ENCODE results near the gene ATP8B1. TPM values are rescaled to one million over a fixed set of nuclear protein-coding genes. Genes with fewer than 3 reads are reported as not detected.

Gene ATP8B1
- total and polyA plus RNA-seq, 2 donors (not counting 3 experiments of a cell fraction or from before 2014, with no cell fraction given): 49.3 to 100 TPM

DNA sequence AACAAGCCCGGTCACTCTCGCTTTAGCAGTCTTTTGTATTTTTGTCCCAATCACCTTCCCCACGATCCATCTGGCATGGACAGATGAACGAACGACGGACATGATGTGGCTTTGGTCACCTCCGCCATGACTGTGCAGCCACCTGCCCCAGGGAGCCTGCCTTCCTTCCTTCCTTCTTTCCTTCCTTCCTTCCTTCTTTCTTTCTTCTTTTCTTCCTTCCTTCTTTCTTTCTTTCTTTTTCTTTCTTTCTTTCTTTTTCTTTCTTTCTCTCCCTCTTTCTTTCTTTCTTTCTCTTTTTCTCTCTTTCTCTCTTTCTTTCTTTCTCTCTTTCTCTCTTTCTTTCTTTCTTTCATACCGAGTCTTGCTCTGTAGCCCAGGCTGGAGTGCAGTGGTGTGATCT lies 39.0 kb downstream of the ATP8B1 start:
- intact Hi-C loops (cut with micrococcal nuclease) (no loop called here), dilution Hi-C loops (cut with MboI; ENCODE audit: extremely low pct_ligation_motif_present, low sequenced_read_pairs) (no loop called here)
- FAIRE-seq: no peak
- no TSS peak for BruUV-seq (replicated peaks)
- H3K4me2 ChIP-seq (ENCODE audit: insufficient read depth, low read length): no peak overlapping the region
- peaks cover 5 to 11% of the 10 kb centered on the region in 2 experiments for H3K36me3 ChIP-seq (ENCODE audit: control insufficient read depth in 2 of 2, extremely low read depth in 1 of 2, insufficient read depth in 2 of 2, low read length in 2 of 2)
- CTCF ChIA-PET: no interaction called here
- H4K20me1 ChIP-seq (replicated peaks; ENCODE audit: control insufficient read depth, extremely low read depth, insufficient read depth, low read length): peaks cover 3% of the 10 kb centered on the region
- TF ChIP-seq POLR2A (IDR thresholded peaks at IDR 0.05; ENCODE audit: low read depth, low read length) (no peak), FOS (IDR thresholded peaks at IDR 0.05; ENCODE audit: borderline replicate concordance, insufficient read depth, low read length) (no peak), JUN (IDR thresholded peaks at IDR 0.05; ENCODE audit: borderline replicate concordance, insufficient read depth, insufficient read length, low read depth) (no peak), GATA2 (IDR thresholded peaks at IDR 0.05; ENCODE audit: insufficient read depth, insufficient read length, low read depth, low read length) (no peak), POLR2AphosphoS5 (IDR thresholded peaks at IDR 0.05; ENCODE audit: insufficient read depth, low read depth, low read length) (no peak), MYC (IDR thresholded peaks at IDR 0.05; ENCODE audit: low read depth, low read length) (no peak), EZH2 (IDR thresholded peaks at IDR 0.05; ENCODE audit: borderline replicate concordance, low read depth, low read length, severe bottlenecking) (no peak)
- TF ChIP-seq, protein P1, sequence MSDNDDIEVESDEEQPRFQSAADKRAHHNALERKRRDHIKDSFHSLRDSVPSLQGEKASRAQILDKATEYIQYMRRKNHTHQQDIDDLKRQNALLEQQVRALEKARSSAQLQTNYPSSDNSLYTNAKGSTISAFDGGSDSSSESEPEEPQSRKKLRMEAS (IDR thresholded peaks at IDR 0.05; ENCODE audit: insufficient read depth, insufficient read length): no peak
- TF ChIP-seq, protein P2, sequence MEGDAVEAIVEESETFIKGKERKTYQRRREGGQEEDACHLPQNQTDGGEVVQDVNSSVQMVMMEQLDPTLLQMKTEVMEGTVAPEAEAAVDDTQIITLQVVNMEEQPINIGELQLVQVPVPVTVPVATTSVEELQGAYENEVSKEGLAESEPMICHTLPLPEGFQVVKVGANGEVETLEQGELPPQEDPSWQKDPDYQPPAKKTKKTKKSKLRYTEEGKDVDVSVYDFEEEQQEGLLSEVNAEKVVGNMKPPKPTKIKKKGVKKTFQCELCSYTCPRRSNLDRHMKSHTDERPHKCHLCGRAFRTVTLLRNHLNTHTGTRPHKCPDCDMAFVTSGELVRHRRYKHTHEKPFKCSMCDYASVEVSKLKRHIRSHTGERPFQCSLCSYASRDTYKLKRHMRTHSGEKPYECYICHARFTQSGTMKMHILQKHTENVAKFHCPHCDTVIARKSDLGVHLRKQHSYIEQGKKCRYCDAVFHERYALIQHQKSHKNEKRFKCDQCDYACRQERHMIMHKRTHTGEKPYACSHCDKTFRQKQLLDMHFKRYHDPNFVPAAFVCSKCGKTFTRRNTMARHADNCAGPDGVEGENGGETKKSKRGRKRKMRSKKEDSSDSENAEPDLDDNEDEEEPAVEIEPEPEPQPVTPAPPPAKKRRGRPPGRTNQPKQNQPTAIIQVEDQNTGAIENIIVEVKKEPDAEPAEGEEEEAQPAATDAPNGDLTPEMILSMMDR (IDR thresholded peaks at IDR 0.05; ENCODE audit: extremely low read depth in 1 of 2, insufficient read depth in 1 of 2, low read depth in 1 of 2, low read length in 2 of 2): no peak
- H3K79me2 ChIP-seq (ENCODE audit: control insufficient read depth, insufficient read depth, low read length): peaks cover 37% of the 10 kb centered on the region
- no peak for DNase-seq (ENCODE audit: low read depth, low spot score)
- H2AFZ ChIP-seq (ENCODE audit: low read depth, low read length): no peak overlapping the region
- H3K9ac ChIP-seq (replicated peaks; ENCODE audit: extremely low read depth, insufficient read depth, low read length): no peak overlapping the region
- H3K9me1 ChIP-seq (replicated peaks; ENCODE audit: control insufficient read depth, extremely low read depth, insufficient read depth, low read length): peaks cover 5% of the 10 kb centered on the region
- H3K4me3 ChIP-seq (replicated peaks in 1 of 3; ENCODE audit: insufficient read depth in 1 of 3, low read depth in 1 of 3, low read length in 3 of 3): no peak overlapping the region
- POLR2A ChIA-PET: no interaction called here
- H3K27me3 ChIP-seq (ENCODE audit: control insufficient read depth in 2 of 2, insufficient read depth in 2 of 2, low read length in 2 of 2): no peaks in the 10 kb centered on the region
- peaks cover 11% of the 10 kb centered on the region for H3K4me1 ChIP-seq (ENCODE audit: control insufficient read depth, extremely low read depth, insufficient read depth, low read length)
- no peak overlapping the region for H3K27ac ChIP-seq (ENCODE audit: insufficient read depth, low read depth, low read length)
- no peaks in the 10 kb centered on the region for H3K9me3 ChIP-seq (replicated peaks; ENCODE audit: control insufficient read depth, insufficient read depth, low read length)

Measured in endothelial cell of umbilical vein (primary cell).